IPS-18c (cell line): ENCODE data around the gene HSPA9.

Source experiments
- H3K4me3 ChIP-seq: 2 replicates; pipeline ENCODE4 v1.7.0; 2013; ENCODE audit warnings: low read depth, mild to moderate bottlenecking, low read length, moderate library complexity; ENCODE audit not compliant: insufficient read depth
- H3K9me3 ChIP-seq: one replicate; pipeline ENCODE4 v1.6.1; 2013; ENCODE audit warnings: mild to moderate bottlenecking, low read length, moderate library complexity; ENCODE audit not compliant: control insufficient read depth, insufficient read depth

The HSPA9 gene

DNA sequence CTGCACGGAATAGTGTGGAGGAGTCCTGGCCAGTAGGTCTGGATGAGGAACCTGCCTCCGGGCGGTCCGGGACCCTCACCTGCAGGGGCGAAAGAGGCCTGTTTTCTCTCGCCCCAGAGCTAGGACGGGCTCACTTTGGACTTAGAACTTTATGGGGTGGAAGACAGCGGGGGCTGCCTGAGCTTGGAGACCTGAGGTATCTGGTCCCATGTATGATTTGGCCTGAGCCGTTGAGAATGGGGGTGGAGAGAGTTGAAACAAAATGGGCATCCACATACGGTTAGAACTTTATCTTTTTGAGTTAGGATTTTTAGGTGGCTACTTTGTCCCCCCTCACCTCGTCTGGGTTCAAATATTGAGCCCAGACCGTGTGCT, 31.5 kb downstream of the HSPA9 start:
- peak overlapping the region; percentile 90 for H3K4me3 ChIP-seq
- no peaks in the 10 kb centered on the region for H3K9me3 ChIP-seq

GRCh38 chr5:138542956-138543729, 32.1 kb downstream of the HSPA9 start, which contains the start of gene ETF1:
TSS of gene ETF1 (minus strand) at chr5:138543236. CDS start at chr5:138542918, 318 bp downstream.
- no peaks in the 10 kb centered on the region for H3K9me3 ChIP-seq
- peak within 1 kb of the TSS; percentile 90 for H3K4me3 ChIP-seq

DNA sequence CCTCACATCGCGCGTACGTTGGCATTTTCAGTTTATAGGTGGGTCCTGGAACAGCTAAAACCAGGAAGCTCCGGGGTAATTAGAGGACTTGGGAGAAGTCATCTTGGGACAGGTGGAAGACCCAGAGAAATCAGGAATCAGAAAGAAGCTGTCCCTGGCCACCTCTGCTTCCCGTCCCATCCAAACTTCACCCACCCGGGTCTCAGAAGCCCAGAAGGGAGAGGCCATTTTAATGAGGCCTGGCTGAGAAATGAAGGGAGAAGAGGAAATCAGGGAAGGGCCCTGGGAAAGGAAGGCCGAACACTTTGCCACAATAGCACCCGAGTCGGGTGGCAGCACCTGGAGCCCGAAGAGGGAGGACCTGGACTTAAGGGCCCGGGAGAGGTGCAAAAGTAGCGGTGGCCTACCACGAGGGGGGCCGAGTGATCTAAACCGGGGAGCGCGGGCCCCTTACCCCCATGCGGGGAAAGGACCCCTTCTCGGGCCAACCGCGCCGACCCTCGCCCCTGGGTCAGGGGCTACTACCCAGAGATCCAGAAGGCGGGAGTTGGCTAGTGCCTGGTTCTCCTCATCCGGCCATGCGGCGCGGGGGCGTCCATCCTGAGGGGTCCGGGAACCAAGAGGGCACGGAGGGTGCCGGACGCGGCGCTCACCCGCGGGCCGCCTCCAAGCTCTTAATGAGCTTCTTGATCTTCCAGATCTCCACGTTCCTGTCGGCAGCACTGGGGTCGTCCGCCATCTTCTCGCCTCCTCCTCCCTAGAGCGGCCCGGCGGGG, 32.8 kb downstream of the HSPA9 start:
- Histone ChIP-seq H3K4me3 (peak overlapping the region; percentile 78), H3K9me3 (no peaks in the 10 kb centered on the region)

GRCh38 chr5:138541511-138542179, 33.6 kb downstream of the HSPA9 start:
- Histone ChIP-seq H3K4me3 (peak overlapping the region; percentile 78), H3K9me3 (no peaks in the 10 kb centered on the region)

DNA sequence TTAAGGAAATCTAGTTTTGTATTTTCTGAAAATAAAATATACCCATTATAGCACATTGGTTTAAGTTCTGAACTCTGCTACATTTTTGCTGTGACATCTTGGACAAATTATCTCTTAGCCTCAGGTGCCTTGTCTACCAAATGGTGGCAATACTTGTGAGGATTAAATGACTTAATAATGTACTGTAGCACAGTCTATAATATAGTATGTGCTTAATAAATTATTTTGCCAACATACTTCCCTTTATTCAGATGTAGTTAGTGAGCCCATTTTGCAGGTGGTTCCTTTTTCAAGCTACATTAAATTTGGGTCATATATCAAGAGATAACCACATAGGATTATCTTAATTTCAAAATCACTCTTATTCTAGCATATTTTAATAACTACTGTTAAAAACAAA, 35.4 kb downstream of the HSPA9 start:
- Histone ChIP-seq H3K9me3 (no peaks in the 10 kb centered on the region), H3K4me3 (no peak overlapping the region)

GRCh38 chr5:138538943-138539627, 36.1 kb downstream of the HSPA9 start:
- H3K4me3 ChIP-seq, result no peak overlapping the region
- H3K9me3 ChIP-seq, result no peaks in the 10 kb centered on the region

GRCh38 chr5:138536665-138537315, 38.4 kb downstream of the HSPA9 start:
- H3K4me3 ChIP-seq, result no peak overlapping the region
- no peaks in the 10 kb centered on the region for H3K9me3 ChIP-seq

- Histone ChIP-seq H3K9me3 (no peaks in the 10 kb centered on the region), H3K4me3 (no peak overlapping the region)
Observed at GRCh38 chr5:138536215-138536614, 39.0 kb downstream of the HSPA9 start.

DNA sequence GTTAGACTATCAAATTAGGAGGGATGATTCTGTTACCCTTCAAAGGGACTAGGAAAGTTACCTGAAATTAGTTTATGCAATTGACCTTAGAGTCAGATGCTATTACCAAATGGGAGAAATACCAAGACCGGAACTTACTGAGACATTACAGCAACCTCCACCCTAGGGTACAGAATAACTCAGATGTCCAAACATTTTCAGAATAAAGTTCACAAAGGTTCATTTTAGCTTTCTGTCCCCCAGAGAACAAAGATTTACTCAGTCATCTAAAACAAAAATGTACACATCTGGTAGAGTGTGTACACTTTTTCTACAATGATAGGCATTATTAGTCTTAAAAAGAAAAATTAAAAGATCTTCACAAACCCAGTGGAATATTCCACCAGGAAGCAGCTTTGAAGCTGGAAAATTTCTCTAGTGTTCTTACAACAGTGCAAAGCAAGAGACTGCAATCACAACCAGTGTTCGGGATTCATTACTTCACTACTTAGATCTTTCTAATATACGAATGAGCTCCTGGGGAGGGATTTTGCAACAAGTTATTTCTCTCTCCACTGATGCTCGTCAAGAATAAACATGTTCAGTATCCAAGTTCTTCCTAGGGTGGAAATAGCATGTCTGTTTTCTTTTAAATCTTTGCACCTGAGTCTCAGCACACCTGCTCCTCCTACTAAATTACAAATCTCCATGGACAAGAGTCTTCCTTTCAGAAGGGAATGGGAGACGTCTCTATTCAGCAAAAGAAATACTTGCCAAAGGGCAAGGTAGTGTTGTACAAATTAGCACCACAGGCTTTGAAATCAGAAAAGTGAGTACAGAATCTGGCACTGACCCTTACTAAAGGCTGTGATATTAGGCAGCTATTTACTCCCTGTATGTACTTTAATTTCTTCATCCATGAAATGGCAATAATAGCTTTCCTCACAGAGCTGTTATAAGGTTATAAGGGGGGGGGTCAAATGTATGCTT, 40.9 kb downstream of the HSPA9 start:
- Histone ChIP-seq H3K9me3 (no peaks in the 10 kb centered on the region), H3K4me3 (no peak overlapping the region)

DNA sequence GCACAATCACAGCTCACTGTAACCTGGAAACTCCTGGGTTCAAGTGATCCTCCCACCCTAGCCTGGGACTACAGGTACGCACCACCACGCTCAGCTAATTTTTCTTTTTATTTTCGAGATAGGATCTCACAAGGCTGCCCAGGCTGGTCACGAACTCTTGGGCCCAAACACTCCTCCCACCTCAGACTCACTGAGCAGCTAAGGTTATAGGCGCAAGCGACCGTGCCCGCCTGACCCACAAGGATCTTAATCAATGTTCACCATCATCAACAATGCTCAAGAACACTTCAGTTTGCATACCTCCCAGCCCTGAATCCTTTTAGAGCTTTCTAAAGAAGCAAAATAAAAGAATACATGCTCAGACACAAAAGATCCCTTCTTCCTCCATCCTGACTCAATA, 45.4 kb downstream of the HSPA9 start:
- H3K9me3 ChIP-seq, result no peaks in the 10 kb centered on the region
- H3K4me3 ChIP-seq, result no peak overlapping the region

DNA sequence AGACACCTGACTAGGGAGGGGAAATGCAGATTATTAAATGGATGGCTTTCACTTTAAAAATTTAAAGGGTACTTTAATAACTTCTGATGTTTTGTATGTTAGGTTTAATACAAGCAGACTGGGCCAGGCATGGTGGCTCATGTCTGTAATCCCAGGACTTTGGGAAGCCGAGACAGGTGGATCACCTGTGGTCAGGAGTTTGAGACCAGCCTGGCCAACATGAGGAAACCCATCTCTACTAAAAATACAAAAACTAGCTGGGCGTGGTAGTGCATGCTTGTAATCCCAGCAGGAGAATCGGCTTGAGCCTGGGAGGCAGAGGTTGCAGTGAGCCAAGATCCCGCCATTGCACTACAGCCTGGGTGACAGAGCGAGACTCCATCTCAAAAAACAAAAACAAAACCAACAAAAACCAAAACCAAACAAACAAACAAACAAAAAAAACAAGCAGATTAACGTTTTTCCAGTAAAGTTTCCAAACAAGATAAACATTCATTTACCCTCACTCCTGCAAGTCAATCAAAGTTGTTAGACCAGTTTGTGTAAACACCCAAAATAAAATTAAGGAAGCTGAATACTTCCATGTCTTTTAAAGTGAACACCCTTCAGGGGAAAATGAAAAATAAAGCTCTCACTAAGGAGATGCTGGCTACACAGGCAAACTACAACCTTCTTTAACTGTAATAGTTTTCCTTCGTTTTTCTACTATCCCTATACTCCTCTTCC, 46.3 kb downstream of the HSPA9 start:
- no peaks in the 10 kb centered on the region for H3K9me3 ChIP-seq

GRCh38 chr5:138528208-138528607, 47.0 kb downstream of the HSPA9 start:
- no peaks in the 10 kb centered on the region for H3K9me3 ChIP-seq
- H3K4me3 ChIP-seq, result no peak overlapping the region

More for the DNA sequence above, 46.3 kb downstream of the HSPA9 start:
- no peak overlapping the region for H3K4me3 ChIP-seq

DNA sequence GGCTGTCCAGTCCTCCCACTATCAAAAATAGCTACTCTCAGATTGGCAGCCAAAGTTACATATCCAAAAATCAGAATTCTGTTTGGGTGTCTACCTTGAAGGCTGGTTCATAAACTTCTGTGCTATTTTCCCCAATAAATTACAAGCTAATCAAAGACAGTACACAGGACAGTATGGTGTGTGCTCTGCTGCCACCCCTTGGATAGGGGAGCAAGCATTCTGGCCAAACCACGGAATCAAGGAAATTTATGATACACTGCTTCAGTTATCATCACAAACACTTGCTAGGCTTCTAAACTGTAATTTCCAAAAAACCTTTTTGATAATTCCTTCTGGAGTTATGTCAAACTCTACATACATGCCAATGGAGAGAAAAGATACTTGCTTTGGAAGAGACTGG, 48.0 kb downstream of the HSPA9 start:
- no peaks in the 10 kb centered on the region for H3K9me3 ChIP-seq

DNA sequence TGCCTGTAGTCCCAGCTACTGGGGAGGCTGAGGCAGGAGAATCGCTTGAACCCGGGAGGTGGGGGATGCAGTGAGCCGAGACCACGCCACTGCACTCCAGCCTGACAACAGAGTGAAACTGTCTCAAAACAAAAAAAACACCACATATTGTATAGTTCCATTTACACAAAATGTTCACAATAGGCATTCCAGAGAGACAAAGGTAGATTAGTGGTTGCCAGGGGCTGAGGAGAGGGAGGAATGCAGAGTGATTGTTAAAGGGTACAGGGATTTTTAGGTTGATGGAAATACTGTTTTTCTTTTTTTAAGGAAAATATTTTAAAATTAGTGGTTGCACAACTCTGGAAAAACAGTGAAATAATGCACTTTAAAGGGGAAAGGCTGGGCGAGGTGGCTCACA, 51.8 kb downstream of the HSPA9 start:
- H3K9me3 ChIP-seq, result no peaks in the 10 kb centered on the region

More for the DNA sequence above, 48.0 kb downstream of the HSPA9 start:
- H3K4me3 ChIP-seq, result no peak overlapping the region

DNA sequence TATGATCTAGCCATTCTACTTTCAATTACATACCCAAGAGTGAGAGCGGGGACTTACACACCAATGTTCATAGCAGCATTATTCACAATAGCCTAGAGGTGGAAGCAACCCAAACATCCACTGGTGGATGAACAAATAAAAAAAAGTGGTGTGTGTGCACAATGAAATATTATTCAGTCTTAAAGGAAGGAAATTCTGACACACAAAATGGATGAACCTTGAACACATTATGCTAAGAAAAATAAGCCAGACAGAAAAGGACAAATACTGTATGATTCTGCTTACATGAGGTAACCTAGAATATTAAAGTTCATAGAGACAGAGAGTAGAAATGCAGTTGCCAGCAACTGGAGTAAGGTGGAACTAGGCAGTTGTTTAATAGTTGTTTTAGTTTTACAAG, 54.2 kb downstream of the HSPA9 start:
- Histone ChIP-seq H3K4me3 (no peak overlapping the region), H3K9me3 (no peaks in the 10 kb centered on the region)

More for the DNA sequence above, 51.8 kb downstream of the HSPA9 start:
- H3K4me3 ChIP-seq, result no peak overlapping the region
